ENCODE results near the gene PCDHGB3. TPM values are rescaled to one million over a fixed set of nuclear protein-coding genes. Genes with fewer than 3 reads are reported as not detected.
A peak's percentile ranks its signal among the peaks of the same experiment; 100 is the strongest.

PCDHGB3 gene
- total RNA-seq, 2 experiments from 2014 or later, result 5.8 to 6.3 TPM

GRCh38 chr5:141383345-141383744 is 13.3 kb downstream of the PCDHGB3 start:
- no peak for DNase-seq (ENCODE audit: low spot score)
- intact Hi-C loops (cut with micrococcal nuclease; ENCODE audit: unreplicated experiment), result no loop called here
- H2AFZ ChIP-seq (ENCODE audit: low read length), result peak overlapping the region; percentile 57; the same call in 1 of the 2 replicates
- H3K4me2 ChIP-seq (ENCODE audit: low read length), result peak overlapping the region; percentile 61
- no peaks in the 10 kb centered on the region for H3K9me3 ChIP-seq (ENCODE audit: low read length)
- POLR2A ChIA-PET, result no interaction called here
- CTCF ChIA-PET (ENCODE audit: unreplicated experiment), result interaction anchor here (0.7 kb wide), 2 partner anchors 33 to 181 kb away, joined by 3 to 5 read pairs; partner anchors contain the start of gene PCDHGB1
- no peaks in the 10 kb centered on the region for H4K20me1 ChIP-seq (ENCODE audit: insufficient read depth, low read length)
- H3K4me3 ChIP-seq (ENCODE audit: low read depth, low read length, poor library complexity, severe bottlenecking), result peak overlapping the region; percentile 68
- H3K27ac ChIP-seq (ENCODE audit: low read depth, low read length, poor library complexity, severe bottlenecking), result no peak overlapping the region
- no peaks in the 10 kb centered on the region for H3K79me2 ChIP-seq (ENCODE audit: insufficient read depth, low read depth, low read length)
- H3K36me3 ChIP-seq (ENCODE audit: insufficient read depth, low read length), result no peaks in the 10 kb centered on the region
- TF ChIP-seq CTCF (conservative IDR thresholded peaks at IDR 0.05; ENCODE audit: low read length) (no peak), EZH2phosphoT487 (IDR thresholded peaks at IDR 0.05; ENCODE audit: borderline replicate concordance, low read depth, low read length) (no peak)
- no peaks in the 10 kb centered on the region for H3K4me1 ChIP-seq (ENCODE audit: insufficient read depth, low read length, poor library complexity, severe bottlenecking)
- no peaks in the 10 kb centered on the region for H3K9me2 ChIP-seq (ENCODE audit: insufficient read depth, low read length)
- no TSS peak for BruUV-seq (replicated peaks)

- ChIA-PET POLR2A (no interaction called here), CTCF (ENCODE audit: unreplicated experiment) (no interaction called here)
- Histone ChIP-seq H4K20me1 (ENCODE audit: insufficient read depth, low read length) (no peaks in the 10 kb centered on the region), H3K4me3 (ENCODE audit: low read depth, low read length, poor library complexity, severe bottlenecking) (no peak overlapping the region), H3K9me3 (ENCODE audit: low read length) (no peaks in the 10 kb centered on the region), H3K4me2 (ENCODE audit: low read length) (no peak overlapping the region), H3K9me2 (ENCODE audit: insufficient read depth, low read length) (no peaks in the 10 kb centered on the region), H3K79me2 (ENCODE audit: insufficient read depth, low read depth, low read length) (no peaks in the 10 kb centered on the region), H3K27ac (ENCODE audit: low read depth, low read length, poor library complexity, severe bottlenecking) (no peak overlapping the region), H3K4me1 (ENCODE audit: insufficient read depth, low read length, poor library complexity, severe bottlenecking) (no peaks in the 10 kb centered on the region), H3K36me3 (ENCODE audit: insufficient read depth, low read length) (no peaks in the 10 kb centered on the region), H2AFZ (ENCODE audit: low read length) (no peak overlapping the region)
- intact Hi-C loops (cut with micrococcal nuclease; ENCODE audit: unreplicated experiment), result no loop called here
- TF ChIP-seq CTCF (conservative IDR thresholded peaks at IDR 0.05; ENCODE audit: low read length), result no peak
- TF ChIP-seq EZH2phosphoT487 (IDR thresholded peaks at IDR 0.05; ENCODE audit: borderline replicate concordance, low read depth, low read length), result no peak
- no TSS peak for BruUV-seq (replicated peaks)
- no peak for DNase-seq (ENCODE audit: low spot score)
Measured at GRCh38 chr5:141384471-141385267, 14.6 kb downstream of the PCDHGB3 start.
